HS-5 (cell line): ENCODE results near the gene ARFIP1.
"Not testable (repeated sequence)": the region's sequence is repeated elsewhere in the genome, so short reads cannot be mapped to it uniquely, and the experiment has no call there.

Experiments
- DNase-seq: peaks from one replicate; pipeline ENCODE4 v3.0.0-alpha.2; 2012; ENCODE audit warnings: low read depth

The ARFIP1 gene, protein sequence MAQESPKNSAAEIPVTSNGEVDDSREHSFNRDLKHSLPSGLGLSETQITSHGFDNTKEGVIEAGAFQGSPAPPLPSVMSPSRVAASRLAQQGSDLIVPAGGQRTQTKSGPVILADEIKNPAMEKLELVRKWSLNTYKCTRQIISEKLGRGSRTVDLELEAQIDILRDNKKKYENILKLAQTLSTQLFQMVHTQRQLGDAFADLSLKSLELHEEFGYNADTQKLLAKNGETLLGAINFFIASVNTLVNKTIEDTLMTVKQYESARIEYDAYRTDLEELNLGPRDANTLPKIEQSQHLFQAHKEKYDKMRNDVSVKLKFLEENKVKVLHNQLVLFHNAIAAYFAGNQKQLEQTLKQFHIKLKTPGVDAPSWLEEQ

DNA sequence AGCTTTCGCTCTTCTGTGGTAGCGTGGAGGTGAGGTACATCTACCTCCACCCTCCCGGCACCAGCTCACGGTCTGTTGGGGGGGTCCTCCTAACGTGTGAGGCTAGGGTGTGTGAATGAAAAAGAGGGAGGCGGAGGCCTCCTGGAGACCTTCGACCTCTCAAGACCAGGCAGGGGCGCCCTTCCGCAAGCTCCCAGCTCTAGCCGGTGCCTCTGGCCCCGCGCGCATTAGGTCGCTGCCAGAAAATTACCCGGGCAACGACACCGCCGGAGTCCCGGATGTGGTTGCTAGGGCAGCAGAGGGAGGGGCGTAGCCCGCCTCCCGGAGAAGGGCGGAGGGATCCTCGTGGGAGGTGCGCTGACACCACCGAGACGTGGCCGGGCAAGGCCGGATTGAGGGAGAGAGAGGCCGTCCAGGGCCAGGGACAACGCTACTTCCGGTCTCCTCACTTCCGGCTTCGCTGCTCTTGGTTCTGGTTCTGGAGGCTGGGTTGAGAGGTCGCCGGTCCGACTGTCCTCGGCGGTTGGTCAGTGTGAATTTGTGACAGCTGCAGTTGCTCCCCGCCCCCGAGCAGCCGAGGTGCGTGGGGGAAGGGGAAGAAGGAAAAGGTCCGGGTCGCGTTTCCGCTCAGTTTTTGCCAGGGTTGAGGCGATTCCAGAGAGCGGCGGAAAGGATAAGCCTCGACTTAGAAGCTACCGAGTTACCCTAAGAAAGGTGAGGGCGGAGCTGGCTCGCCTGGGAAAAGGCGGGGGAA is at the start of gene ARFIP1, which contains the start of gene TIGD4:
TSS of gene ARFIP1 (plus strand) at position 442 of the 754 bp plus-strand sequence. CDS start 49,680 bp downstream, outside the sequence.
TSS of gene TIGD4 (minus strand) at position 218 of the 754 bp plus-strand sequence. CDS start 8,726 bp downstream, outside the sequence.
- peak; percentile 85 for DNase-seq

DNA sequence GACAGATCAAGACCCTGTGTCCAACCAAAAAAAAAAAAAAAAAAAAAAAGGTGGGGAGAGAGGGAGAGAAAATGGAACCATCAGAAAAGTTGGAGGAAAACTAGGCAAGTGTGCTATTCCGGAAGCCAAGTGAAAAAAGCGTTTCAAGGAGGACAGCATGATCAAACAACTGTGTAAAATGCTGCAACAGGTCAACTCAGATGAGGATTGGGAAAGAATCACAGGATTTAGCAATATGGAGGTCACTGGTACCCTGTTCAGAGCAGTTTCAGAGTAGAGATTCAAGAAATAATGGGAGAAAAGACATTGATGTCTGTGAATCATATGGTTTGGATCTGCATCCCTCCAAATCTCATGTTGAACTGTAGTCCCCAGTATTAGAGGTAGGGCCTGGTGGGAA is 47.8 kb upstream of the ARFIP1 start:
- DNase-seq, result no peak

DNA sequence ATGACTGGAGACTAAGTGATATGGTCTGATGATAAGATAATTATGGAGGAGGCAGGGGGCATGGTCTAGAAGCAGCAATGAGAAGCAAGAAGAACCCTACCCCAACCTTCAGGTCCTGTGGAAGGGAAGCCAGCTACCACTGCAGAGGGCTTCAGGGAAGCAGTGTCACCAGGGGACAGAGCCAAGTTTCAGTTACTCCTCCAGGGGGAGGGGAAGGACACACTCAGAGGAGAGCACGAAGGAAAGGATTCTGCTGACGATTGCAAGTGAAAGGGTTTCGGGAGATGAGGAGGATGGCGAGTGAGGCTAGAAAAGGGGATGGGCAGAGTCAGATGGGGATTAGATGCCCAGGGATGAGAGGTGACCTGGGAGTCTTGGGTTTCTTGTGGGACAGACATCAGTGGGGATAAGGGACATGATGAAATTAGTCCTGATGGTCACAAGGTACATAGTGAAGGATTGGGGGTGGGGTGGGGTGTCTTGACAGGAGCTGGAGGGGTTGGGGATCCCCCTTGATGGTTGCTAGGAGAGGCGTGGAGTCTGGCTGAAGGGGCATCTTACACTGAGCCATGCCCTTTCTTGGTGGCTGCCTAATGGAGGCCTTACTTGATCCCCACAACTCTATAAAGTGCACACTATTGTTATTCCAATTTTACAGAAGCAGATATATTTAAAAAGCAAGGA is 45.6 kb upstream of the ARFIP1 start:
- no peak for DNase-seq

DNA sequence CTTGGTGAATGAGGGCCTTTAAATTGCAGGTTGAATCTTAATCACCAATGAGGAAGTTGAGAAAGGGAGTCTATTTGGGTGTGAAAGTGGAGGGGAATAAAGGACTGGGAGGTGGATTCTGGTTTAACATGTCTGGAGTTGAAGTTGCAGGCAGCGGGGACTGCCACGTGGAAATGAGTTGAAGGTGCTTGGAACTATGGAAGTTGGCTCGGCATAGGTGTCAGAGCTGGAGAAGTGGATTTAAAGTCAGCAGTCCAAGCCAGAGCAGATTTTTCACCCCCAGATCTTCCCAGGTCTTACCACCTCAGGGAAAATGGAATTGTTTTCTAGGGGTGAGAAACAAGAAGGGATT is 45.1 kb upstream of the ARFIP1 start:
- DNase-seq, result no peak

DNA sequence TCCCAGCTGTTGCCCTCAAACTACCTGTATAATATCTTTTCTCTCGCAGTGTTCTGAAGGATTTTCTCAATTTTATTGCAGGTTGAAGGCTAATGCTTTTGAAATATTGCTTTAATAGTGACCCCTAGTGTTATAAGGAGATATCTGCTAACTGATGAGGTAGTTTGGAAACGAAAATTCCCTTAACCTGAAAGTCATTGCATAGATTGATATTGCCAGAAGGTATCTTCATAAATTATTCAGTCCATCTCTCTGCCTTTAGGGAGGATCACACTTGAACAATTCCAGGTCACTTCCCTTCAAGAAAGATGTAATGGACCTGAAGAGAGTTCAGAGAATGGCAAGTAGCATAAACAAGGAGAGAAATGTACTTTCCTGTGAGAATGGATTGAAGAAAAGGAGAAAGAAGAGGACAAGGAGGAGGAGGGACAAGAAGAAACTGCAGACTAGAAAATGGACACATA is 44.3 kb upstream of the ARFIP1 start:
- DNase-seq, result peak; percentile 15

DNA sequence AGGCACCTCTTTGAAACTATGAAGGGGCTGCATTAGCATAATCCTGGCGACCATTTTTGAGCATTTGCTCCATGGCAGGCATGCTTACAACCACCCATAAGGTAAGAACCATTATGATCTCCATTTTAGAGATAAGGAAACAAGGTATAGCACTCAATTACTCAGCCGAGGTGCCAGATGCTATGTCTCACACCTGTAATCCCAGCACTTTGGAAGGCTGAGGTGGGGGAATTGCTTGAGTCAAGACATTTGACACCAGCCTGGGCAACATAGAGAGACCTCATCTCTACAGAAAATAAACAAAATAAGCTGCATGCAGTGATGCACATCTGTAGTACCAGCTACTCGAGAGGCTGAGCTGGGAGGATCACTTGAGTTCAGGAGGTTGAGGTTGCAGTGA is 43.8 kb upstream of the ARFIP1 start:
- no peak for DNase-seq

DNA sequence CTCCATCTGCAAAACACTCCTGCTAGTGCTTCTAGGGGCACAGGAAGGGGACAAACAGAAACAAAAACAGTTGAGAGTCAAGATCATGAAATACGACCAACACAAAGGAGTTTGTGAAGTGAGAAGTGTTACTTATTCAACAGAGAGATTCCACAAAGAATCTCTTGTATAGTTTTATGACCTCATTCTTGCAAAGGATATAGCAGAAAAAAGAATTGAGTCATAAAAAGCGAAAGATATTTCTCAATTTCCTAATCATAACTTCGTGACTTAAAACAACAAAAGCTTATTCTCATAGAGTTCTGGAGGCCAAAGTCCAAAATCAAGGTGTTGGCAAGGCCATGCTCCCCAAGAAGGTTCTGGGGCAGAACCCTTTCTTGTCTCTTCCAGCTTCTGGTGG is 40.9 kb upstream of the ARFIP1 start:
- DNase-seq, result no peak

DNA sequence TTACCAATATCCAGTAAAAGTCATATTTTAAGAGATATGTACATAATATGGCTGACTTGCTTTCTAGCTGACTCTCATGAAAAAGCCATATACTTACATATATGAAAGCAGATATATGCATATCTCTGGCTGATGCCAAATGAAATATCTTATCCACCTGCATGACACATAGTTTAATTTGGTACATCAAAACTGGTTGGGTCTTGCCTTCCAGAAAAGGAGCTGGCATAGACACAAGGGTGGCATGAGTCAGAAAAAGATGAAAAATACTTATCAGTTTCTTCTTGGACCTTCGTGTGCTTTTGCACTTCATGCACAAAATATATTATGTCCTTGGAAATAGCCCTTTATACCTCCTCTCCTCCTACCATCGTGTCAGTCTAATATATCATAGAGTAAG is 32.3 kb upstream of the ARFIP1 start:
- no peak for DNase-seq

DNA sequence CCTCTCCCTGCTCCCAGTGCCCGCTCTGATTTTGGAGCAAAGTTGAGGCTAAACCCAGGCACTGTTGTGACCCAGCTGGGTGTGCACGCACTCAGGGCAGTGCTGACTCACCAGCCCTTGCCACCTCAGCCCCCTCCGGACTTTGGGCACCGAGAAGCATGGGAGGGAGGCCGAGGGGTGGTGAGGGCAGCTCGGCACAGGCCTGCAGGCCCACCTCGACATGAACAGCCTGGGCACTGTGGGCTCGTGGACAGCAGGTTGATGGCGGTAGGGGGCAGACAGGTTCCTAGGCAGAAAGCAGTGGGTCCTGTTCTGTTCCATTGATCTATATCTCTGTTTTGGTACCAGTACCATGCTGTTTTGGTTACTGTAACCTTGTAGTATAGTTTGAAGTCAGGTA is 31.1 kb upstream of the ARFIP1 start:
- DNase-seq, result no peak

DNA sequence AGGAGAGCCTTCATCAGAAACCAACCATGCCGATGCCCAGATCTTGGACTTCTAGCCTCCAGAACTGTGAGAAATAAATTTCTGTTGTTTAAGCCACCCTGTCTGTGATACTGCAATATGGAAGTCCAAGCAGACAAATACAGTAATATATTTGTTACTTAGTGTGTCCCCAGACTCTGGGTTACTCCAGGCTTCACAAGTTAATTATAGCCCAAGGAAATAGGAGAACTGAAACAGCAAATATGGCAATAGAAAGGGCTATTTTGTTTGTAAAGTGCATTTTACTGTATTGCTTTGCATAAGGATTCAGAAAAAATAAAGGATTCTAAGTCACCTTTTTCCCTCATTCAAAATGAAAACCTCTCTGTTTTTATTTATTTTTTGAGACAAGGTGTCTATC is 16.0 kb upstream of the ARFIP1 start:
- no peak for DNase-seq

DNA sequence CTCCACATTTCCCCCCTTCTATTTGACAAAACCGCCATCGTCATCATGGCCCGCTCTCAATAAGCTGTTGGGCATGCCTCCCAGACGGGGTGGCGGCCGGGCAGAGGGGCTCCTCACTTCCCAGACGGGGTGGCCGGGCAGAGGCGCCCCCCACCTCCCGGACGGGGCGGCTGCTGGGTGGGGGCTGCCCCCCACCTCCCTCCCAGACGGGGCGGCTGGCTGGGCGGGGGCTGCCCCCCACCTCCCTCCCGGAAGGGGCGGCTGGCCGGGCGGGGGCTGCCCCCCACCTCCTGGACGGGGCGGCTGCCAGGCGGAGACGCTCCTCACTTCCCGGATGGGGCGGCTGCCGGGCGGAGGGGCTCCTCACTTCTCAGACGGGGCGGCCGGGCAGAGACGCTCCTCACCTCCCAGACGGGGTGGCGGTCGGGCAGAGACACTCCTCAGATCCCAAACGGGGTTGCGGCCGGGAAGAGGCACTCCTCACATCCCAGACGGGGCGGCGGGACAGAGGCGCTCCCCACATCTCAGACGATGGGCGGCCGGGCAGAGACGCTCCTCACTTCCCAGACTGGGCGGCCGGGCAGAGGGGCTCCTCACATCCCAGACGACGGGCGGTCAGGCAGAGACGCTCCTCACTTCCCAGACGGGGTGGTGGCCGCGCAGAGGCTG is 14.6 kb upstream of the ARFIP1 start:
- DNase-seq, result not testable (repeated sequence)

DNA sequence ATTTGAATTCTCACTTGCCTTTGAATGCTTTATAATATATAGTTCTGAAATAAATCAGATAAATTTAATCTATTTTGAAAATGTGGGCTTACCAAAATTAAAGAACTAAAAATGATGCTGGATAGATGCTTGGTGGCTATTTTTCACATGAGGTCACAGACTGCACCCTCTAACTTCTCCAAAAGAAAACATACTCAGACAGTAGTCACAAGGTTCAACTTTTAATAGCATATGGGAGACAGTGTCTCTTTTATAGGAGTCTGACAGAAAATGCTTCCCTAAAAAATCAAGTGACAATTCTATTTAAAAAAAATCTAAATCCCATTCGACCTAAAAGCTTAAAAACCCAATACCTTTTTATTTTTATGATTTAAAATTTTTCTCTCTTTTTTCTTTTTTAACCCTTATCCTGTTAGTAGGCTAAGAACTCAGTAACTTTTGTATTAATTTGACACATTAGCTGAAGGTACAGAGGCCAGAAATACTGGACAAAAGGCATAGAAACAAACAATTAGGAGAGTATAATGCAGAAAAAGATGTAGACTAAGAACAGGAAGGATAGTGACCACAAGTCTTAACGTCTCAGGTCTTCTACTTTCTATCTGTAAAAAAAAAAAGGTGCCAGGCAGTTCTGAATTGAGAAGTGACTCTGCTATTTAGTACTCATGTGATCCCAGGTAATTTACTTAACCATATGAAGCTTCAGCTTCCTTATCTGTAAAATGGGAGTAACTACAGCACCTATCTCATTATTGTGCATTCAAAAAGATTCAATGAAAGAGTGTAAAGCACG is 7.8 kb upstream of the ARFIP1 start:
- DNase-seq, result no peak

DNA sequence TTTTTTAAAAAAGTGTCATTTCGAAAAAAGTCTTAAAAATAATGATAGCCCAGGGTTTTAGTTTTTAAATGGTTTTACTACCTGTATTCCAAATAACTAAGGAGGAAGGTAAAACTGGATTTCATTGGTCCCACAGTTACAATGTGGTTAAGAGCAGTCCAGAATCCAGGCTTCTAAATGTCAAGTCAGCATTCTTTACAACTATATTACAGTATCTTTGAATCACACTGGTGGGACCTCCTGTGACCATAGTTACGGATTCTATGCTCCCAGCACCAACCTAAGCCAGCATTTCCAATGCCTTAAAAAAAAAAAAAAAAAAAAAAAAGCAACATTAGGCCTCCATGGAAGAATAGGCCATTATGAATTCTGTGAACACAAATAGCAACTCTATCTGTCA is 6.4 kb upstream of the ARFIP1 start:
- DNase-seq, result no peak

DNA sequence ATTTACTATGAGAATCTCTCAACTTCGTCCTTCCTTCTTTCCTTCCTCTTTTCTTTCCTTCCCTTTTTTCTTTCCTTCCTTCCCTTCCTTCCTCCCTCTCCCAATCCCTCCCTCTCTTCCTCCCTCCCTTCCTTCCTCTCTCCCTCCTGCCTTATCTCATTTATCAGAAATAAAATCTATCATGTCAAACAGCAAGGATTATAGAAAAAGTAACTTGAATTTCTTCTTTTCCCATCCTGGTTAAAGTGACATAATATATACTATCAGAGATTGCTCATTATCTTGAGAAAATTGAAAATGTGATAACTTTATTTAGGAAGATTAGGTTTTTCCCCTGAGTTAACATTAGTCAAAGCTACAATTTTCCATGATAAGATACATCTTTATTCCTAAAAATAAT is 5.8 kb upstream of the ARFIP1 start:
- no peak for DNase-seq

DNA sequence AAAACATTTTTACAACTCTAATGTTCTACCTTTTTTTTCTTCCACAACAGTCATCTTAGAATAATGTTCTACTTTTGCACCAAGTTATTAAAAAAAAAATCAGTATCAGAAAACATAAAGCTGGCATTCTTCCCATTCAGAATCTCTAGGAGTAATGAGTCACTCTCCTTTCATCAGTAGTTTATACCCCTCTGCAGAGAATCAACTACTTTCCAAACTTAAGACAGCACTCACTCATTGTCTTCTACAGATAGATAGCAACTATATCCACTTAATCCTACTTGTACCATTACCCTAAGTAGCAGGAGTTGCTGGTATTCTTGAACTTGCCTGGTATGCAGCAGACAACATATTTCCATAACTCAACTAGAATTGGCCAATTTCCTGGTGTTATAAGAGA is 3.4 kb upstream of the ARFIP1 start:
- DNase-seq, result no peak

DNA sequence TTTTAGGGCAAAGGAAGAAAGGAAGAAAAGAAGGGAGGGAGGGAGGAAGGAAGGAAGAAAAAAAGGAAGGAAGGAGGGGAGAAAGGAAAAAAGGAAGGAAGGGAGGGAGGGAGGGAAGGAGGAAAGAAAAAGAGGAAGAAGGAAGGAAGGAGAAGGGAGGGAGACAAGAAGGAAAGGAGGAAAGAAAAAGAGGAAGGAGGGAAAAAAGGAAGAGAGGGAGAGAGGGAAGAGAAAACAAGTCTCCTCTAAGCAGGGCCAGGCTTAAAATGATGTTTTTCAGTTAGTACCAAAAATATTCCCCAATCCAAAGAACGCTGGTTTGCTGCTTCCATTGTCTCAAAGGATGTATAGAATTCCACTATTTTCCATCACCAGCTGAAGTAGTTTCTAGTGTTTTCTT is 2.3 kb upstream of the ARFIP1 start:
- DNase-seq, result no peak

DNA sequence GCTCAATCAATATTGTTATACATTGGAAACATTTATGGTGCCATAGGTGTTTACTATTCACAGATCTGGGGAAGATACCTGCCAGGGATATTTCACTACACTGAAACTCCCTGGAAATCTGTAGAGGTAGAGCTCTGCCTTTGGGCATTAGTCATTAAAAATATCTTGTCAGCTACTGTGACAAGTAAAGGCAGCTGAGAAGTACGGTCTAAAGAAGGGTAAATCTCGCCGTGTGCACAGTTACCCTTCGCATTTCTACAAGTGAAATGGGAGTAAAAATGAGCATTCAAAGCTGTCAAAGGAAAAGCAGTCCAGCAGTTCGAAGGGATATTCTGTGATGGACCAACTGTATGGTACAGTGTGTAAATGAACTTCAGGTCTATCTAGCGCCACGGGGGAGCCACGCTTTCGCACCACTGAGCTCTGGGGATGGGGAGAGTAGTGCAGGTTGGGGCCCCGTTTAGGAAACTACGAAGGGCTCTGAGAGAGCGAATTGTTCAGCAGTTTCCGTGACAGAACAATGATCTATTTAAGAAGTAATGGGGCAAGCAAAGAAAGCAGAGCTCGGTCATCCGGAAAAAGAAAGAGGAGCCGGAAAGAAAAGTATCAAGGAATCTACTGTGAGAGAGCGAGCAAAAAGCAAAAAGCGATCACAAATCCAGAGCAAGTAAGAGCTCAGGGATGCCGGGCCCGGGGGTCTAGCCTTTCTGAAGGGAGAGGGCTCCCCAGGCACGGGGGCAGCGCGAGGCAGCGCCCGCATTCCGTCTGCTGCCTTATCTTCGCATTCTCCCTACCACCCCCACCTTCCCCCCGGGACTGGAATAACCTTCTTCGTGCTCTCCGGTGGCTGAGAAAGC is 870 bp upstream of the ARFIP1 start:
- no peak for DNase-seq

DNA sequence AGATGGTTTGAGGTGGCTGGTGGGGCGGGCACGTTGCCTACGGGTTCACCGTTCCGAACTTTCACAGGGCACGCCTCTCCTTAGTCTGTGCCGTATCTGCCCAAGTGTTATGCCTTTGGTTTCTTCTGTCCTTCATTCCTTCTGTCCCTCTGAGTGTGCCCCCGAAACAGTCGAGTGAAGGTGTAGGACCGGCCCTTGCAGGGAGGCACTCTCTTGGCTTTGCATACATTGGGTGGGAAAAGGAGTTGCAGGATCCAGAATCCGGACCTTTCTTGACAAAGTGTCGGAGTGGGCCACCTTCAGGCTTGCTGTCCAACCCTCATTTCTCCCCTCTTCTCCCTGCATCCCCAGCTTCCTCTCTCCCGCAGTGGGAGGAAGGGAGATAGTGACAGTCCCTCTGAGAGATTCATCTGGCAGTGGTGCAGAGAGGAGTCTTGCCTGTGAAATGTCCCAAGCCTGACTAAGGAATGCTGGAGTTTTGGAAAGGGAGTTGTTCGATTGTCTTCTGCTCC is 569 bp downstream of the ARFIP1 start:
- DNase-seq, result peak; percentile 32

DNA sequence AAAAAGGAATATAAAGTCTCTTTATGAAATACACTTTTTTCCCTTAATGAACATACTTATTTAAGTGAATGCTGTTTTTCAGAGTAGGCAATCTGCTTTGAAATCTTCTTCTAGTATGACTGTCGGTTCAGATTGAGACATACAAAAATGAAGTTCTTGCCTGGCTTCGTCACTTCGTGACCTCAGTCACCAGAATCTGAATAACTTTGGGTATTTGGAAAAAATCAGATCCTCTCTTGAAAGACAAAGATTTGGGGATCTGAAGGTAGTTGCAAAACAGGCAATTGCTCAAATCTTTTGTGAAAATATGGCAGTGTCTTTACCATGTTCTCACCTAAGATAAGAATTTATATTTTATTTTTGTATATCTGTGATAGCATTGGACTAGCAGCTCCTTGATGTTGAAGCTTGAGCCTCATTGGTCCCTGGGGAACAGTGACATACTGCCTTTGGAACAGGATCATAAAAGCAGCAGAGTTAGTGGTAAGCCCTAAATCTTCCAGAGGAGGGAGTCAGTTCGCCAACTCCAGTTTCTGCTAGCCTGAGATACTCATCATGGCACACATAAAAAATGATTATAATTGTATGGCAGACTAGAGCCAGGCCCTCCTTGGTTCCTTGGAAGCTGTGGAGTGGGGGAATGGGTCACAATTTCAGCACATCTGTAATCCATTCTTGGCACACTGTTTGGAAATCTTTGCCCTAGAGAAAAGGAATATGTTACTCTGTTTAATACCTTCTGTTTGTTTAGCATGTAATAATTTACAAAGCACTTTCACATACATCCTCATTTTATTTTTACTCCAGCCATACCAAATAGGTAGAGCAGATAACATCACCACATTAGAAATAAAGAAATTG is 5.0 kb downstream of the ARFIP1 start:
- DNase-seq, result no peak
